Measurements from ENCODE around the gene DEFB131A. TPM values are rescaled to one million over a fixed set of nuclear protein-coding genes. Genes with fewer than 3 reads are reported as not detected.
"Not testable (repeated sequence)": the region's sequence is repeated elsewhere in the genome, so short reads cannot be mapped to it uniquely, and the experiment has no call there.

DEFB131A gene
- total RNA-seq, result not detected

DNA sequence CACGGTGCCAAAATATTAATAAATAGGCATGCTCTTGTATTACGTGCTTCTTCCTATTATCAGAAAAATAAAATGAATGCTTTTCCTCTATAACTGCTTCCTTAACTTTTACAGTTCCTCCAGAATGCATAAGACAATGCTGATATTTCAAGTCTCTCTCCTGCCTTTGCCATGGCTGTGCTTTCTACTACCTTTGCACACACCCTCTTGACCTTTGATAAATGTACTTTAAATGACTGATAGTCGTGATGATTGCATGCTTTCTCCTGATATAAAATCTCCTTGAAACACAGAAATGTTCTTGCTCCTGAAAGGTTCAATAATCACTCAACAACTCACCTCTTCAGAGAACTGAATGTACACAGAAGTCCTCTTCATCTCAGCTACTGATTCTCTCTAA lies at the start of gene DEFB131A:
Gene DEFB131A (plus strand): TSS at position 301 of the 400 bp plus-strand sequence. CDS start 120 bp downstream, outside the sequence.
- H3K27me3 Mint-ChIP-seq; H3K4me3 Mint-ChIP-seq; DNase-seq; H3K27ac Mint-ChIP-seq; H3K36me3 Mint-ChIP-seq (ENCODE audit: low read depth); H3K4me1 Mint-ChIP-seq; CTCF ChIA-PET; POLR2A ChIA-PET; H3K9me3 Mint-ChIP-seq: not testable (repeated sequence)

DNA sequence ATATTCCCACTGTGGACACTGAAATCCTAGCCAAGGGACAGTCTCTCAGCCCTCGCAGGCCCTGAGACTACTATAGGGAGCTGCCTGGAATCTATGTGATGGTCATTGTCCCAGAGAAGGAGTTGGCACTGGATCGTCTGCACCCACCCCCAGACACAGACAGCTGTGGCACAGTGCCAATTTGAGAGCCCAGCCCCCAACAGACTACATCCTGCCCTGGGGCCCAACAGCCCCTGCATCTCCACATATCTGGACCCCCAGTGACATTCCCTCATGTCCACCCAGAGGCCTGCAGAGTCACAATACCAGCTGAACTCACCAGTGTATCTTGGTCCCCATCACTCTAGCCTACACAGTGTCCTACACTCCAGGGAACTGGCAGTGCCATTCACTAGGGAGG lies 38.4 kb upstream of the DEFB131A start:
- H3K9me3 Mint-ChIP-seq, H3K27ac Mint-ChIP-seq, CTCF ChIA-PET: not testable (repeated sequence)

DNA sequence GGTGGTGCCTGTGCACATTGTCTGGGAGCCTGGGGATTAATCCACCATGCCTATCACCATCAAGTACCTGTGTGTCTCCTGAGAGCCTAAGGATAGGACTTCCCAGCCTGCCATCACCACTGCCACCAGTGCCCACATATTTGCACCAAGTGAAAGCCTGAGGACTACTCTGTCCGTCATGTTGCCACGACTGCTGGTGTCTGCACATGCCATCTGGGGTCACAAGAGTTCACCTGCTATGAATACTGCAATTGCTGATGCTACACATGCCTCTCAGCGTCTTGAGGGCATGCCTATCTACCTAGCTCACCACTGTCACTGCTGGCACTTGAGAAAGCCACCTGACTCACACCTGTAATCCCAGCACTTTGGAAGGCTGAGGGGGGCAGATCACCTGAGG lies 37.7 kb upstream of the DEFB131A start:
- POLR2A ChIA-PET; H3K27me3 Mint-ChIP-seq; H3K4me1 Mint-ChIP-seq; DNase-seq; CTCF ChIA-PET; H3K4me3 Mint-ChIP-seq; H3K27ac Mint-ChIP-seq; H3K9me3 Mint-ChIP-seq; H3K36me3 Mint-ChIP-seq (ENCODE audit: low read depth): not testable (repeated sequence)

More for the DNA sequence above, 38.4 kb upstream of the DEFB131A start:
- H3K4me3 Mint-ChIP-seq; H3K36me3 Mint-ChIP-seq (ENCODE audit: low read depth); H3K27me3 Mint-ChIP-seq; DNase-seq; H3K4me1 Mint-ChIP-seq; POLR2A ChIA-PET: not testable (repeated sequence)

DNA sequence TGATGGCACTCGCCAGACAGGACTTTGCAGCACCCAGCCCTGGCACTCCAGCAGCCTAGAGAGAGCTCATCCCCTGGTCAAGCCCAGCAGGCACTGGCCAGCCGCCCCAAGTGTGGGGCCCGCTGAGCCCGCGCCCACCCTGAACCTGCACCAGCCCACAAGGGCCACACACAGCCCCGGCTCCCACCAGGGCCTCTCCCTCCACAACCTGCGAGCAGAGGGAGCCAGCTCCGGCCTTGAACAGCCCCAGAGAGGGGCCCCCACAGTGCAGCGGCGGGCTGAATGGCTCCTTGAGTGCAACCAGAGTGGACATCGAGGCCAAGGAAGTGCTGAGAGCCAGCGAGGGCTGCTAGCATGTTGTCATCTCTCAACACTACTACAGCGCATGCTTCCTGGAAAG lies 34.4 kb upstream of the DEFB131A start:
- CTCF ChIA-PET, result interaction anchor here (0.6 kb wide), 1 partner anchor 599 kb away, joined by 3 read pairs; no protein-coding TSS in a partner anchor

GRCh38 chr4:9421884-9422455 lies 22.2 kb upstream of the DEFB131A start:
- DNase-seq; CTCF ChIA-PET; H3K9me3 Mint-ChIP-seq; H3K4me1 Mint-ChIP-seq; POLR2A ChIA-PET; H3K27ac Mint-ChIP-seq; H3K27me3 Mint-ChIP-seq; H3K36me3 Mint-ChIP-seq (ENCODE audit: low read depth); H3K4me3 Mint-ChIP-seq: not testable (repeated sequence)

More for the DNA sequence above, 34.4 kb upstream of the DEFB131A start:
- no peak overlapping the region for H3K4me3 Mint-ChIP-seq
- no peak overlapping the region for H3K27ac Mint-ChIP-seq
- H3K9me3 Mint-ChIP-seq, result peaks cover 5% of the 10 kb centered on the region
- no peak for DNase-seq
- H3K4me1 Mint-ChIP-seq, result no peaks in the 10 kb centered on the region
- H3K36me3 Mint-ChIP-seq (ENCODE audit: low read depth), result no peaks in the 10 kb centered on the region
- POLR2A ChIA-PET, result no interaction called here
- no peaks in the 10 kb centered on the region for H3K27me3 Mint-ChIP-seq

GRCh38 chr4:9425916-9426315 lies 18.3 kb upstream of the DEFB131A start:
- CTCF ChIA-PET; POLR2A ChIA-PET; H3K27me3 Mint-ChIP-seq; H3K4me3 Mint-ChIP-seq; H3K9me3 Mint-ChIP-seq; DNase-seq; H3K4me1 Mint-ChIP-seq; H3K36me3 Mint-ChIP-seq (ENCODE audit: low read depth); H3K27ac Mint-ChIP-seq: not testable (repeated sequence)

GRCh38 chr4:9430061-9430460 lies 14.2 kb upstream of the DEFB131A start:
- CTCF ChIA-PET; H3K27ac Mint-ChIP-seq; H3K36me3 Mint-ChIP-seq (ENCODE audit: low read depth); POLR2A ChIA-PET; H3K9me3 Mint-ChIP-seq; H3K4me1 Mint-ChIP-seq; H3K27me3 Mint-ChIP-seq; DNase-seq; H3K4me3 Mint-ChIP-seq: not testable (repeated sequence)

- POLR2A ChIA-PET; H3K4me3 Mint-ChIP-seq; CTCF ChIA-PET; DNase-seq; H3K4me1 Mint-ChIP-seq; H3K36me3 Mint-ChIP-seq (ENCODE audit: low read depth); H3K27ac Mint-ChIP-seq; H3K9me3 Mint-ChIP-seq; H3K27me3 Mint-ChIP-seq: not testable (repeated sequence)
These were observed 10.9 kb upstream of the DEFB131A start for GRCh38 chr4:9433320-9433719.

DNA sequence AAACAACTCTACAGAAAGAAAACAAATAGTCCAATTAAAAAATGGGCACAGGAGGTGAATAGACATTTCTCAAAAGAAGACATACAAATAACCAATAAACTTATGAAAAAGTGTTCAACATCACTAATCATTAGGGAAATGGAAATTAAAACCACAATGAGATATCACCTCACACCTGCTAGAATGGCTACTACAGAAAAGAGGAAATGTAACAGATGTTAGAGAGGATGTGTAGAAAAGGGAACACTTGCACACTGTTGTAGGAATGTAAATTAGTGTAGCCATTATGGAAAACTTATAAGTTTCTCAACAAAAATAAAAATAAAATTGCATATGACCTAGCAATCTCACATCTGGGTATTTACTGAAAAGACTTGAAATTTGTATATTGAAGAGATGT lies 7.5 kb upstream of the DEFB131A start:
- H3K4me1 Mint-ChIP-seq; H3K27ac Mint-ChIP-seq; H3K4me3 Mint-ChIP-seq; H3K9me3 Mint-ChIP-seq; CTCF ChIA-PET; H3K36me3 Mint-ChIP-seq (ENCODE audit: low read depth); H3K27me3 Mint-ChIP-seq; DNase-seq; POLR2A ChIA-PET: not testable (repeated sequence)

DNA sequence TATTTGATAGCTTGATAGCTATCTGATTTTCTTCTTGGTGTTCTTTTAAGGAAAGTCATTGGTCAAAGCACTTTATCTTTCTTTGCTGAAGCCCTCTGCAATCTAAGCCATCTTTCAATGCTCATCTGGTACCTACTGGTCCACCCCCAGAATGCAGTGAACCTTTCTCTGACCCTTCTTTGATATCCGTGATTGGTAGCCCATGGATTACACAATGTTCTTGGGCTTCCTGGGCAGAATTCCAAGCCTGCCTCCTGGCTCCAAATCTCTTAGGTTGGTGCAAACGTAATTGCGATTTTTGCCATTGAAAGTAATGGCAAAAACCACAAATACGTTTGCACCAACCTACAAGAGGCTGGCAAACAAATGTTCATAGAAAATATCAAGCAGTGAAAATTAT lies 1.9 kb upstream of the DEFB131A start:
- CTCF ChIA-PET; H3K36me3 Mint-ChIP-seq (ENCODE audit: low read depth); H3K27me3 Mint-ChIP-seq; POLR2A ChIA-PET; H3K4me3 Mint-ChIP-seq; DNase-seq; H3K9me3 Mint-ChIP-seq; H3K27ac Mint-ChIP-seq; H3K4me1 Mint-ChIP-seq: not testable (repeated sequence)

- H3K36me3 Mint-ChIP-seq (ENCODE audit: low read depth); H3K27me3 Mint-ChIP-seq; POLR2A ChIA-PET; CTCF ChIA-PET; H3K9me3 Mint-ChIP-seq; H3K4me1 Mint-ChIP-seq; DNase-seq; H3K4me3 Mint-ChIP-seq; H3K27ac Mint-ChIP-seq: not testable (repeated sequence)
These were observed 467 bp downstream of the DEFB131A start for GRCh38 chr4:9444681-9445080.

DNA sequence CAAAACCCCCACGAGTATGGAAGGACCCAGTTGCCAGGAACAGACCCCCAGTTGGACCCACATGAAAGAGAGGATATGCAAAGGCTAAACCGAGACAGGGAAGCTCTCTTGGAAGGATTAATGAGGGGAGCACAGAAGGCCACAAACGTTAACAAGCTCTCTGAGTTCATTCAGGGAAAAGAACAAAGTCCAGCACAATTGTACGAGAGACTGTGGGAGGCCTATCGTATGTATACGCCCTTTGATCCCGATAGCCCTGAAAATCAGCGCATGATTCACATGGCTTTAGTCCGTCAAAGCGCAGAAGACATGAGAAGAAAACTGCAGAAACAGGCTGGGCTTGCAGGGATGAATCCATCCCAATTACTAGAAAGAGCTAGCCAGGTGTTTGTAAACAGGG lies 8.0 kb downstream of the DEFB131A start:
- H3K4me1 Mint-ChIP-seq; H3K36me3 Mint-ChIP-seq (ENCODE audit: low read depth); POLR2A ChIA-PET; CTCF ChIA-PET; H3K9me3 Mint-ChIP-seq; H3K4me3 Mint-ChIP-seq; H3K27me3 Mint-ChIP-seq; H3K27ac Mint-ChIP-seq; DNase-seq: not testable (repeated sequence)

DNA sequence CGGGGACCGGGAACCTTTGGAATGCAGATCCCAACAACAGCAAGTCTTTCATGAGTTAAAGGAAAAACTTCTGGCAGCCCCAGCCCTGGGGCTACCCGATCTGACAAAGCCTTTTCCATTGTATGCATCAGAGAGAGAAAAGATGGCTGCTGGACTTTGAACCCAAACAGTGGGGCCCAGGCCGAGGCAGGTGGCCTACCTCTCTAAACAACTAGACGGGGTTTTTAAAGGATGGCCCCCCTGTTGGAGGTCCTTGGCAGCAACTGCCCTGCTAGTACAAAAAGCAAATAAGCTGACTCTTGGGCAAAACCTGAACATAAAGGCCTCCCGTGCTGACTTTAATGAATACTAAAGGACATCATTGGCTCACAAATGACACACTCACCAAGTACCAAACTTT lies 10.1 kb downstream of the DEFB131A start:
- H3K4me1 Mint-ChIP-seq; POLR2A ChIA-PET; CTCF ChIA-PET; DNase-seq; H3K4me3 Mint-ChIP-seq; H3K27ac Mint-ChIP-seq; H3K9me3 Mint-ChIP-seq; H3K36me3 Mint-ChIP-seq (ENCODE audit: low read depth); H3K27me3 Mint-ChIP-seq: not testable (repeated sequence)

GRCh38 chr4:9455046-9455445 lies 10.8 kb downstream of the DEFB131A start:
- not testable (repeated sequence) for DNase-seq

More at GRCh38 chr4:9455046-9455445, 10.8 kb downstream of the DEFB131A start:
- H3K27me3 Mint-ChIP-seq; H3K4me1 Mint-ChIP-seq; H3K27ac Mint-ChIP-seq; POLR2A ChIA-PET; H3K4me3 Mint-ChIP-seq; H3K9me3 Mint-ChIP-seq; H3K36me3 Mint-ChIP-seq (ENCODE audit: low read depth); CTCF ChIA-PET: not testable (repeated sequence)
